ENCODE results near the gene DIP2B. TPM values are rescaled to one million over a fixed set of nuclear protein-coding genes. Genes with fewer than 3 reads are reported as not detected.

DIP2B gene
- total RNA-seq, 1 experiment from 2014 or later = 19.0 TPM

- no peak for DNase-seq (ENCODE audit: low read depth)
Observed at GRCh38 chr12:50550530-50551223, 45.9 kb downstream of the DIP2B start.

- no peak for DNase-seq (ENCODE audit: low read depth)
Observed at GRCh38 chr12:50551866-50552265, 47.1 kb downstream of the DIP2B start.

- no peak for DNase-seq (ENCODE audit: low read depth)
Observed at GRCh38 chr12:50554651-50555050, 49.9 kb downstream of the DIP2B start.

GRCh38 chr12:50555471-50555885 lies 50.7 kb downstream of the DIP2B start:
- DNase-seq (ENCODE audit: low read depth) = no peak

- no peak for DNase-seq (ENCODE audit: low read depth)
Observed at GRCh38 chr12:50556273-50556672, 51.5 kb downstream of the DIP2B start.

- peak; percentile 67 for DNase-seq (ENCODE audit: low read depth)
Observed at GRCh38 chr12:50556796-50557195, 52.0 kb downstream of the DIP2B start.

- no peak for DNase-seq (ENCODE audit: low read depth)
Observed at GRCh38 chr12:50557421-50557820, 52.6 kb downstream of the DIP2B start.

- DNase-seq (ENCODE audit: low read depth) = no peak
Observed at GRCh38 chr12:50558970-50559369, 54.2 kb downstream of the DIP2B start.

GRCh38 chr12:50562520-50563433 lies 58.0 kb downstream of the DIP2B start:
- no peak for DNase-seq (ENCODE audit: low read depth)

- no peak for DNase-seq (ENCODE audit: low read depth)
Observed at GRCh38 chr12:50563434-50563787, 58.6 kb downstream of the DIP2B start.

GRCh38 chr12:50564237-50564947 lies 59.6 kb downstream of the DIP2B start:
- no peak for DNase-seq (ENCODE audit: low read depth)

- DNase-seq (ENCODE audit: low read depth) = no peak
Observed at GRCh38 chr12:50564948-50565297, 60.1 kb downstream of the DIP2B start.

- DNase-seq (ENCODE audit: low read depth) = no peak
Observed at GRCh38 chr12:50566066-50566465, 61.3 kb downstream of the DIP2B start.

- DNase-seq (ENCODE audit: low read depth) = peak; percentile 70
Observed at GRCh38 chr12:50567926-50568325, 63.1 kb downstream of the DIP2B start.

- no peak for DNase-seq (ENCODE audit: low read depth)
Observed at GRCh38 chr12:50568338-50569091, 63.7 kb downstream of the DIP2B start.

GRCh38 chr12:50569321-50569720 lies 64.5 kb downstream of the DIP2B start:
- no peak for DNase-seq (ENCODE audit: low read depth)

- DNase-seq (ENCODE audit: low read depth) = peak; percentile 35
Observed at GRCh38 chr12:50569876-50570275, 65.1 kb downstream of the DIP2B start.

- DNase-seq (ENCODE audit: low read depth) = no peak
Observed at GRCh38 chr12:50571786-50572185, 67.0 kb downstream of the DIP2B start.

GRCh38 chr12:50572287-50572686 lies 67.5 kb downstream of the DIP2B start:
- peak; percentile 67 for DNase-seq (ENCODE audit: low read depth)

GRCh38 chr12:50572760-50573159 lies 68.0 kb downstream of the DIP2B start:
- peak; percentile 35 for DNase-seq (ENCODE audit: low read depth)

GRCh38 chr12:50573271-50573670 lies 68.5 kb downstream of the DIP2B start:
- DNase-seq (ENCODE audit: low read depth) = no peak
